22Rv1 (cell line): ENCODE measurements around the gene TMEM132D.

Experiments
- H3K27ac ChIP-seq: fragments of 450-650 bp; 2 replicates; pipeline ENCODE4 v1.5.1; 2017
- CTCF ChIP-seq: fragments of 450-650 bp; IDR thresholded peaks from 2 replicates; pipeline ENCODE4 v1.5.1; 2017; ENCODE audit warnings: mild to moderate bottlenecking
- ZFX ChIP-seq: fragments of 450-650 bp; IDR thresholded peaks from 2 replicates; pipeline ENCODE4 v1.6.1; 2017; ENCODE audit warnings: antibody characterized with exemption, borderline replicate concordance

Gene TMEM132D

GRCh38 chr12:129599406-129599805 lies 304.4 kb downstream of the TMEM132D start:
- TF ChIP-seq CTCF (no peak), ZFX (no peak)
- no peak overlapping the region for H3K27ac ChIP-seq

GRCh38 chr12:129594098-129594497 lies 309.7 kb downstream of the TMEM132D start:
- no peak overlapping the region for H3K27ac ChIP-seq
- TF ChIP-seq ZFX (no peak), CTCF (no peak)

GRCh38 chr12:129592449-129592848 lies 311.4 kb downstream of the TMEM132D start:
- no peak for TF ChIP-seq CTCF
- no peak for TF ChIP-seq ZFX
- no peak overlapping the region for H3K27ac ChIP-seq

GRCh38 chr12:129589503-129589902 lies 314.3 kb downstream of the TMEM132D start:
- no peak for TF ChIP-seq CTCF
- TF ChIP-seq ZFX = no peak
- no peak overlapping the region for H3K27ac ChIP-seq

- H3K27ac ChIP-seq = no peak overlapping the region
- TF ChIP-seq ZFX = no peak
- no peak for TF ChIP-seq CTCF
Measured at GRCh38 chr12:129588142-129588541, 315.7 kb downstream of the TMEM132D start.

GRCh38 chr12:129585296-129585695 lies 318.5 kb downstream of the TMEM132D start:
- TF ChIP-seq CTCF (no peak), ZFX (no peak)
- no peak overlapping the region for H3K27ac ChIP-seq

- H3K27ac ChIP-seq = no peak overlapping the region
- TF ChIP-seq CTCF (no peak), ZFX (no peak)
Measured at GRCh38 chr12:129579879-129580278, 323.9 kb downstream of the TMEM132D start.
